Stimulated activated CD8-positive, alpha-beta memory T cell treated with anti-CD3 and anti-CD28 coated beads, Interleukin-7, amount 100 ng/mL, for 4 hours (primary cell): ENCODE results near the gene FBXL16.
"Not testable (repeated sequence)": the region's sequence is repeated elsewhere in the genome, so short reads cannot be mapped to it uniquely, and the experiment has no call there.

ENCODE experiments used
- DNase-seq, 2 donors: peaks; one replicate each; pipeline ENCODE4 v3.0.0-alpha.2; 2020; ENCODE audit warnings: low read depth in 2 of 2

Gene FBXL16

GRCh38 chr16:723695-724094 lies 18.1 kb upstream of the FBXL16 start:
- DNase-seq: no peak

GRCh38 chr16:722835-723633 lies 17.4 kb upstream of the FBXL16 start:
- no peak for DNase-seq

- DNase-seq: no peak
These were observed 16.4 kb upstream of the FBXL16 start for GRCh38 chr16:721765-722540.

- DNase-seq: peak in 1 of 2 donors; percentile 73
These were observed 15.6 kb upstream of the FBXL16 start, which contains the start of gene ANTKMT for GRCh38 chr16:720990-721764. Gene ANTKMT (plus strand): TSS chr16:721146. CDS start chr16:721275, 129 bp downstream.

GRCh38 chr16:720447-720989 lies 14.9 kb upstream of the FBXL16 start:
- peak in 1 of 2 donors; percentile 40 for DNase-seq

GRCh38 chr16:719815-720446 lies 14.3 kb upstream of the FBXL16 start:
- no peak for DNase-seq

- no peak for DNase-seq
These were observed 13.3 kb upstream of the FBXL16 start for GRCh38 chr16:718922-719321.

GRCh38 chr16:718389-718788 lies 12.8 kb upstream of the FBXL16 start:
- no peak for DNase-seq

GRCh38 chr16:717450-718245 lies 12.0 kb upstream of the FBXL16 start:
- DNase-seq: no peak

- no peak for DNase-seq
These were observed 11.2 kb upstream of the FBXL16 start for GRCh38 chr16:716768-717325.

- DNase-seq: no peak
These were observed 10.6 kb upstream of the FBXL16 start for GRCh38 chr16:716200-716568.

- DNase-seq: no peak
These were observed 10.0 kb upstream of the FBXL16 start for GRCh38 chr16:715477-716199.

GRCh38 chr16:714558-715476 lies 9.2 kb upstream of the FBXL16 start, which contains the start of gene METRN:
Gene METRN (plus strand): TSS chr16:715118. CDS start chr16:715290, 172 bp downstream.
- peak; percentile 63 to 87 for DNase-seq

GRCh38 chr16:714079-714478 lies 8.5 kb upstream of the FBXL16 start:
- DNase-seq: no peak

GRCh38 chr16:712740-713250 lies 7.2 kb upstream of the FBXL16 start:
- not testable (repeated sequence) for DNase-seq

GRCh38 chr16:711548-712320 lies 6.1 kb upstream of the FBXL16 start:
- DNase-seq: peak; percentile 45 to 66

- no peak for DNase-seq
These were observed 5.5 kb upstream of the FBXL16 start for GRCh38 chr16:711084-711483.
